Endothelial cell of coronary artery (primary cell): Measurements from ENCODE around the gene CCDC14. TPM values are rescaled to one million over a fixed set of nuclear protein-coding genes. Genes with fewer than 3 reads are reported as not detected.

Experiments used
- total RNA-seq: library from RNA; depleted of rRNA; stranded (reverse); fragments of >200 nt; gene quantifications from 2 replicates; pipeline ENCODE4 v1.2.3, GENCODE V29; 2014

CCDC14 gene
- total RNA-seq = 21.2 and 22.0 TPM in 2 replicates

DNA sequence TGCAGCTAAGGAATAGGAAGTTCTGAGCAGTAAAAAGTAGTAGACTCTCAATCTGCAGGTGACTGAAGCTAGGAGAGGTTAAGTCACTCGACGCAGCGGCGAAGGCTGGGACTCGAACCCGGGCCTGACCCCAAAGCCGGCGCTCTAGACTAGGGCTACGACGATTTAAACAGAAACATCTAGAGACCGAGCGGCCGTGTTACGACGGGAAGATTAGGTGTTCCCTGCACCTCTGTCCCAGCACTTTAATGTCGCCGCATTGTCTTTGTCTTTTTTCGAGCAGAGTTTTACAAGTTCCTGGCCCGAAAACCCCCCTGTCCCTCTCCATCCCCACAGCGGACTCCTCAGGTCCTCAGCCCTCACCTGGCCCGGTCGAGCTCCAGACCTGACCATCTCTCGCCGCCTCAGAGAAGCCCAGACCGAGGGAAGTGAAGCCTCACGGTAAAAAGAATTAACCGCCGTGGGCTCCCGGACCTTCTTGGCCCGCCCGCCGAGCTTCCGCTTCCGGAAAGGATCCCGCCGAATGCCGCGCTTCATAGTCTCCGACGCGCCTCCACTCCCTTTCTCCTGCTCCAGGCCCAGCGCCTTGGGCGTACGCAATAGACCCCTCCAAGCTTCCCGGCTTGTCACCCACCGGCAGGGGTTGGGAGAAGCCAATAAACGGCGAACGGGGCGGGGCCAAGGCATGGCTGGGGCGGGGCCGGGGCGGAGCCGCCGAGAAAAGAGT lies at the start of gene CCDC14:
Gene CCDC14 (minus strand): TSS at position 449 of the 727 bp plus-strand sequence. CDS start 56 bp downstream, at position 393.

GRCh38 chr3:123991730-123992588 lies 30.9 kb upstream of the CCDC14 start, which contains the start of gene ROPN1:
ROPN1 (minus strand) TSS chr3:123992124; CDS start chr3:123980481, 11,643 bp downstream.

DNA sequence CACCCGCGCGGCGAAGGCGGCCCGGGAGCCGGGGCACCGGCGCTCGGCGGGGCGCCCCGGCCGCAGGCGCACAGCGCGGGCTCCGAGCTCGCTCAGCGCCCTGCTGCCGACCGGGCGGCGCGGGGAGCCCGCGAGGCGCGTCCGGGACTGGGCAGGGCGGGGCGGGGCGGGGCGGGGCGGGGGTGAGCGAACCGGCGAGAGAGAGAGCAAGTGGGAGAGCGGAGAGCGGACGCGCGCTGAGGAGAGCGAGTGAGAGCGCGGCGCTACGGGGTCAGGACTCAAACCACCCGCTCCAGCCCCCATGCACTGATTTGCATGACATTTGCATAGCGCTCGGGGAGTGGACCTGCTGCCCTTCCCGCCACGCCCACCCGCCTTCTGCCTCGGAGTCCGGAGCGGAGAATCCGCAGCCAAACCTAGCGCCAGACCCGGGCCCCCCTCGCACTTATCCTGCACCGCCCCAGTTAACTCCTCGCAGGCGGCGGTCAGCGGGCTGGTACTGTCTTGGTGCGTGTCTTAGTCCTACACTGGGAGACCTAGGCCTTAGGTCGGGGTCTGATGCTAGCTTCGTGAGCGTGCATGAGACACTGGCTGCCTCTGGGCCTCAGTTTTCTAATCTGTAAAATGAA lies 76.7 kb downstream of the CCDC14 start, which contains the start of gene MYLK:
Gene MYLK (minus strand): TSS at position 130 of the 629 bp plus-strand sequence. CDS start 90,491 bp downstream, outside the sequence.

Other genes with a start within 250 kb of the CCDC14 start
- gene MYLK, start 76.9 kb downstream of the CCDC14 start, total RNA-seq = 15.1 and 30.8 TPM in 2 replicates
- not detected in 2 replicates for gene ROPN1, start 30.9 kb upstream of the CCDC14 start, total RNA-seq
- 14.7 and 16.8 TPM in 2 replicates for gene KALRN, start 72.1 kb upstream of the CCDC14 start, total RNA-seq